ENCODE results near the gene FXN.
"Not testable (repeated sequence)": the region's sequence is repeated elsewhere in the genome, so short reads cannot be mapped to it uniquely, and the experiment has no call there.

FXN gene

GRCh38 chr9:69027355-69028097, 8.0 kb upstream of the FXN start:
- DNase-seq, result peak; percentile 96

GRCh38 chr9:69028754-69029153, 6.8 kb upstream of the FXN start:
- peak; percentile 79 for DNase-seq

- DNase-seq, result no peak
Measured at GRCh38 chr9:69029535-69029934, 6.0 kb upstream of the FXN start.

- DNase-seq, result no peak
Measured at GRCh38 chr9:69030851-69031645, 4.5 kb upstream of the FXN start.

- DNase-seq, result no peak
Measured at GRCh38 chr9:69034071-69034470, 1.5 kb upstream of the FXN start.

- DNase-seq, result peak; percentile 79
Measured at GRCh38 chr9:69036309-69036708, 757 bp downstream of the FXN start.

- DNase-seq, result no peak
Measured at GRCh38 chr9:69036799-69037198, 1.2 kb downstream of the FXN start.

GRCh38 chr9:69040646-69041045, 5.1 kb downstream of the FXN start:
- no peak for DNase-seq

GRCh38 chr9:69044240-69045219, 9.0 kb downstream of the FXN start:
- DNase-seq, result no peak

GRCh38 chr9:69045821-69046220, 10.3 kb downstream of the FXN start:
- DNase-seq, result no peak

GRCh38 chr9:69046723-69047122, 11.2 kb downstream of the FXN start:
- no peak for DNase-seq

GRCh38 chr9:69047371-69047770, 11.8 kb downstream of the FXN start:
- DNase-seq, result no peak

GRCh38 chr9:69049094-69049493, 13.5 kb downstream of the FXN start:
- no peak for DNase-seq

GRCh38 chr9:69050936-69051335, 15.4 kb downstream of the FXN start:
- not testable (repeated sequence) for DNase-seq

- DNase-seq, result no peak
Measured at GRCh38 chr9:69054989-69055388, 19.4 kb downstream of the FXN start.

- DNase-seq, result peak; percentile 57
Measured at GRCh38 chr9:69056191-69056815, 20.8 kb downstream of the FXN start.

- no peak for DNase-seq
Measured at GRCh38 chr9:69058101-69058500, 22.5 kb downstream of the FXN start.

- DNase-seq, result no peak
Measured at GRCh38 chr9:69060766-69061165, 25.2 kb downstream of the FXN start.

- DNase-seq, result no peak
Measured at GRCh38 chr9:69062195-69062594, 26.6 kb downstream of the FXN start.

GRCh38 chr9:69063839-69064238, 28.3 kb downstream of the FXN start:
- no peak for DNase-seq

GRCh38 chr9:69065660-69066059, 30.1 kb downstream of the FXN start:
- DNase-seq, result no peak

- no peak for DNase-seq
Measured at GRCh38 chr9:69066955-69067354, 31.4 kb downstream of the FXN start.

GRCh38 chr9:69070201-69070600, 34.6 kb downstream of the FXN start:
- DNase-seq, result no peak

All from hematopoietic multipotent progenitor cell treated with erythropoietin and hydrocortisone succinate and interleukin-3 and kit ligand, for 6 days (in vitro differentiated cells).